Right lobe of liver (tissue), 6 donors: Measurements from ENCODE around the gene ETNPPL. TPM values are rescaled to one million over a fixed set of nuclear protein-coding genes. Genes with fewer than 3 reads are reported as not detected.

Experiments
- ATAC-seq, 4 donors: fragments of 200-7000 bp; cut with Tn5 transposase; one replicate each; pipeline ENCODE4 v1.9.1; 2020; ENCODE audit warnings: mild to moderate bottlenecking in 4 of 4, moderate library complexity in 4 of 4
- DNase-seq, 3 donors: peaks; one replicate each; pipeline ENCODE4 v3.0.0-alpha.2; 2020
- H3K27ac ChIP-seq, 3 donors: fragments of 200-600 bp; one replicate each; pipeline ENCODE4 v1.8.0; 2022
- H3K27me3 ChIP-seq, 2 donors: fragments of 200-600 bp; one replicate each; pipeline ENCODE4 v1.8.0; 2022
- H3K36me3 ChIP-seq, 4 donors: fragments of 200-600 bp; sonication (generic) in 1 of 4; one replicate each; pipeline versions ENCODE4 v1.5.1 to v1.8.0; 2017 to 2022; ENCODE audit warnings: control low read depth in 1 of 4
- H3K4me1 ChIP-seq, 4 donors: fragments of 200-600 bp; sonication (generic) in 1 of 4; one replicate each; pipeline versions ENCODE4 v1.5.1 to v1.8.0; 2017 to 2022; ENCODE audit warnings: control low read depth in 1 of 4
- H3K4me3 ChIP-seq, 3 donors: fragments of 200-600 bp; one replicate each; pipeline ENCODE4 v1.8.0; 2022
- H3K9me3 ChIP-seq, 4 donors: fragments of 200-600 bp; sonication (generic) in 1 of 4; one replicate each; pipeline versions ENCODE4 v1.5.1 to v1.8.0; 2017 to 2022; ENCODE audit warnings: control low read depth in 1 of 4
- POLR2A ChIP-seq: fragments of 450-650 bp; IDR thresholded peaks from one replicate; pipeline ENCODE4 v1.6.1; 2017; ENCODE audit warnings: antibody characterized with exemption, mild to moderate bottlenecking
- WGBS: methylation state at CpG from one replicate; pipeline ENCODE4 v1.1.6; 2018; ENCODE audit warnings: low coverage, low lambda C conversion rate; ENCODE audit not compliant: insufficient coverage; ENCODE audit errors: missing lambda C conversion rate; 5-methylcytosine and 5-hydroxymethylcytosine counted together
- intact Hi-C, 2 donors: fragments of 100-400 bp; cut with DNase I; formaldehyde crosslinking; loops; one replicate each; pipeline versions ENCODE4 v1.11.2 to v1.14.1; 2022
- total RNA-seq, 6 experiments: library from RNA; depleted of rRNA in 2 of 6; stranded (reverse); fragments of >200 nt in 2 of 6; fragmentation: NEBNext Ultra II Directional in 3 of 6; extraction: Animal tissue kit (Norgen Biotek cat#: 25700) in 3 of 6; gene quantifications; one replicate each; pipeline versions ENCODE4 v1.1.0 to v1.2.4, GENCODE V29; 2016 to 2023
- TF ChIP-seq, protein P1 (sequence below), 4 donors: fragments of 200-600 bp in 3 of 4; fragments of 450-650 bp in 1 of 4; IDR thresholded peaks; one replicate each; pipeline versions ENCODE4 v1.5.1 to v1.8.0; 2016 to 2022; ENCODE audit warnings: antibody characterized with exemption in 4 of 4, mild to moderate bottlenecking in 2 of 4
- donor health status: DM: no; HTN: yes; CAD: no.
- donor health status: DM: no; HTN: no; CAD: no.
- donor health status: DM: no; HTN: no; CAD: no.
- donor health status: DM: no; HTN: yes; CAD: no.
- donor health status: DM: no; HTN: yes; CAD: no.

The ETNPPL gene
- total RNA-seq, 6 experiments from 2014 or later = 15.7 to 125 (median 22.5) TPM

DNA sequence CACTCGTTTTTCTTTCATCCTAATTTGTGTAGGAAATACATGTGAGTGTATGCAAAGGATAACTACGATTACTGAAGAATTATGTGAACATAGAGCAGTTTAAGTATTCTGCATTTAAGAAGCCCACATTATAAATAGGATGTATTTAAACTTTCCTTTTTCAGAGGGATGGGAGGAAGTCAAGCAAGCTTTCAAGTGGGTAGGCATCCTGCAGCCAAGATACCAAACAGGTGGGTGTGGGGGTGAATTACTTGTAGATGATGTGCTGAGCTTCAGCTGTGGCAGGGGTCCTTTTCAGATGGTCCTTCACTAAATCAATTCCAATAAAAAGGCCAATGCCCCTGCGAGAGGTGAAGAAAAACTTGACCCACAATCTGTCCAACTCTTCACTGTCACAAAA lies 16.3 kb downstream of the ETNPPL start:
- Histone ChIP-seq H3K36me3 (peaks cover 0 to 59% (median 4%) of the 10 kb centered on the region in 4 donors), H3K9me3 (no peaks in the 10 kb centered on the region), H3K27ac (no peak overlapping the region), H3K4me1 (peaks cover 0 to 13% (median 4%) of the 10 kb centered on the region in 4 donors), H3K4me3 (no peak overlapping the region), H3K27me3 (no peaks in the 10 kb centered on the region)
- WGBS = 75% methylated on average over 3 of the region's 3 CpGs
- DNase-seq = no peak
- no peak for ATAC-seq
- TF ChIP-seq, protein P1, sequence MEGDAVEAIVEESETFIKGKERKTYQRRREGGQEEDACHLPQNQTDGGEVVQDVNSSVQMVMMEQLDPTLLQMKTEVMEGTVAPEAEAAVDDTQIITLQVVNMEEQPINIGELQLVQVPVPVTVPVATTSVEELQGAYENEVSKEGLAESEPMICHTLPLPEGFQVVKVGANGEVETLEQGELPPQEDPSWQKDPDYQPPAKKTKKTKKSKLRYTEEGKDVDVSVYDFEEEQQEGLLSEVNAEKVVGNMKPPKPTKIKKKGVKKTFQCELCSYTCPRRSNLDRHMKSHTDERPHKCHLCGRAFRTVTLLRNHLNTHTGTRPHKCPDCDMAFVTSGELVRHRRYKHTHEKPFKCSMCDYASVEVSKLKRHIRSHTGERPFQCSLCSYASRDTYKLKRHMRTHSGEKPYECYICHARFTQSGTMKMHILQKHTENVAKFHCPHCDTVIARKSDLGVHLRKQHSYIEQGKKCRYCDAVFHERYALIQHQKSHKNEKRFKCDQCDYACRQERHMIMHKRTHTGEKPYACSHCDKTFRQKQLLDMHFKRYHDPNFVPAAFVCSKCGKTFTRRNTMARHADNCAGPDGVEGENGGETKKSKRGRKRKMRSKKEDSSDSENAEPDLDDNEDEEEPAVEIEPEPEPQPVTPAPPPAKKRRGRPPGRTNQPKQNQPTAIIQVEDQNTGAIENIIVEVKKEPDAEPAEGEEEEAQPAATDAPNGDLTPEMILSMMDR (IDR thresholded peaks at IDR 0.05) = no peak
- TF ChIP-seq POLR2A = no peak
- intact Hi-C loops = no loop called here

- Histone ChIP-seq H3K27ac (peak overlapping the region in 2 of 3 donors; percentile 11 to 15), H3K27me3 (no peaks in the 10 kb centered on the region), H3K36me3 (peaks cover 0 to 43% (median 2%) of the 10 kb centered on the region in 4 donors), H3K4me1 (peaks cover 0 to 13% (median 4%) of the 10 kb centered on the region in 4 donors), H3K9me3 (no peaks in the 10 kb centered on the region), H3K4me3 (no peak overlapping the region)
- DNase-seq (peak; percentile 32 to 81 (median 65)), ATAC-seq (peak; percentile 94 to 98 (median 97))
- intact Hi-C loops = no loop called here
- TF ChIP-seq, protein P1 (IDR thresholded peaks at IDR 0.05) = no peak
- TF ChIP-seq POLR2A = no peak
Measured at GRCh38 chr4:108744307-108744706, 18.5 kb downstream of the ETNPPL start.

DNA sequence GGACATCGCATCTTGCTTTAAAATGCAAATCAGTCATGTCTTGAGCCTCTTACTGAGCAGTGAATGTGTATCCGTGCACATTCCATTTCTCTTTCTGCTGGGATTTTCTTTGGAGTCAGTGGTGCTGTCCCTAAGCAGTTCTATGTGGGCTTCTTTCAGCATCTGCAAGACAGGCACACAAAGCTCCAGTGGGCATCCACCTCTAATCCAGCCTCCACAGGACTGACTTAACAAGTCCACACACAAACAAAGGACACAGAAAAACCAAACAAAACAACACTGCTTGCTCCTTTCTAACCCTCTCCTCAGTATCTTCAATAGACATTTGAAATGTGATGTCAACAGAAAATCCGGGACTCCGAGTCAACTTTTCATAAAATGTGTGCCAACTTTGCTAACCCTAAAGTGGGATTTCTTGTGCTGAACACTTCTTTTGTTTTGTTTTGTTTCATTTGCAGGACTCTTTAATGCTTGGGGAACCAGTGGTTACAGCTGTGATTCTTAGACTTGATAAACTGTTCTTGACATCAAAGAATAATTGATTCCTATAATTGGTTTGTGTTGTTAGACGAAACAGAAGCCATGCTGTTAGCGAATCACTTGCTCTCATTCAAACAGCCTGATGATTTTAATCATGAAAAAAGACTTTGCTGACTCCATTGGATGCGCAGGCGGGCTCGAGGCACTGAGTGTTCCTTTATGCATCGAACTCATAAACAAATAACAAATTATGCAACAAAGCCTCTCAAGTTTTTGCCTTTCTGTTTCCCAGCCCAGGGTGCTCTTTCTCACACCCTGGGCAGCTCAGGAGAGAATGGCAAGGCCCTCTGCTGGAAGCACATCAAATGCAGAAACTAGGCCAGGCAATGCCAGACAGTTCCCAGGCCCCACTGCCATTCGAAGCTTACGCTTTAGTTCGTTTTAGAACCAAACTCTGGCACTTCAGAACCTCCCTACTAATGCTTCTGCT lies 20.1 kb downstream of the ETNPPL start:
- intact Hi-C loops = no loop called here
- peak in 1 of 3 donors; percentile 63 for DNase-seq
- H3K4me3 ChIP-seq = no peak overlapping the region
- H3K36me3 ChIP-seq = peaks cover 0 to 37% (median 2%) of the 10 kb centered on the region in 4 donors
- 54% methylated on average over 13 of the region's 13 CpGs for WGBS
- peak; percentile 65 to 87 (median 81) for ATAC-seq
- no peaks in the 10 kb centered on the region for H3K9me3 ChIP-seq
- H3K4me1 ChIP-seq = peaks cover 0 to 13% (median 4%) of the 10 kb centered on the region in 4 donors
- H3K27me3 ChIP-seq = no peaks in the 10 kb centered on the region
- TF ChIP-seq, protein P1 (IDR thresholded peaks at IDR 0.05) = peak; percentile 4 to 35 (median 23)
- TF ChIP-seq POLR2A = no peak
- no peak overlapping the region for H3K27ac ChIP-seq

- DNase-seq (no peak), ATAC-seq (peak in 1 of 4 donors; percentile 45)
- Histone ChIP-seq H3K27ac (no peak overlapping the region), H3K4me1 (no peaks in the 10 kb centered on the region), H3K27me3 (no peaks in the 10 kb centered on the region), H3K9me3 (no peaks in the 10 kb centered on the region), H3K4me3 (no peak overlapping the region), H3K36me3 (peaks cover 0 to 17% (median 0%) of the 10 kb centered on the region in 4 donors)
- WGBS = 91% methylated on average over 2 of the region's 2 CpGs
- TF ChIP-seq, protein P1 (IDR thresholded peaks at IDR 0.05) = no peak
- no peak for TF ChIP-seq POLR2A
- intact Hi-C loops = no loop called here
Measured at GRCh38 chr4:108738003-108738706, 24.7 kb downstream of the ETNPPL start.
